Prostate gland (tissue), 2 donors: ENCODE measurements around the gene FOXR1. TPM values are rescaled to one million over a fixed set of nuclear protein-coding genes. Genes with fewer than 3 reads are reported as not detected.

Source experiments
- DNase-seq: peaks from one replicate; pipeline ENCODE4 v3.0.0-alpha.2; 2019; ENCODE audit warnings: low spot score
- H3K27ac ChIP-seq, 2 donors: fragments of 200-600 bp; sonication (generic); 2 replicates each; pipeline ENCODE4 v1.5.1; 2017 to 2019
- H3K27me3 ChIP-seq: fragments of 200-600 bp; sonication (generic); replicated peaks from 2 replicates; pipeline ENCODE4 v1.5.1; 2019; ENCODE audit not compliant: insufficient read depth
- H3K36me3 ChIP-seq, 2 donors: fragments of 200-600 bp; sonication (generic); 1 replicate in 1 of 2; 2 replicates in 1 of 2; pipeline versions ENCODE4 v1.5.1 to v1.8.1; 2017 to 2019
- H3K4me1 ChIP-seq: fragments of 200-600 bp; sonication (generic); replicated peaks from 2 replicates; pipeline ENCODE4 v1.5.1; 2019
- H3K4me3 ChIP-seq, 2 donors: fragments of 200-600 bp; sonication (generic); 2 replicates each; pipeline ENCODE4 v1.5.1; 2017 to 2019
- H3K9me3 ChIP-seq: fragments of 200-600 bp; sonication (generic); 2 replicates; pipeline ENCODE4 v1.5.1; 2017
- CTCF ChIP-seq, 4 experiments: fragments of 200-600 bp in 2 of 4; fragments of 450-650 bp in 2 of 4; sonication (generic) in 2 of 4; IDR thresholded peaks; 1 replicate in 3 of 4; 2 replicates in 1 of 4; pipeline ENCODE4 v1.5.1; 2016 to 2019; ENCODE audit warnings: antibody characterized with exemption in 4 of 4, mild to moderate bottlenecking in 2 of 4, moderate library complexity in 2 of 4
- POLR2A ChIP-seq: fragments of 450-650 bp; IDR thresholded peaks from one replicate; pipeline ENCODE4 v1.6.1; 2016; ENCODE audit warnings: antibody characterized with exemption, mild to moderate bottlenecking
- POLR2AphosphoS5 ChIP-seq: sonication (generic); formaldehyde crosslinking; IDR thresholded peaks from one replicate; pipeline ENCODE4 v1.6.1; 2017; ENCODE audit warnings: antibody characterized with exemption
- WGBS: methylation state at CpG from one replicate; pipeline ENCODE4 v1.1.5; 2018; 5-methylcytosine and 5-hydroxymethylcytosine counted together
- intact Hi-C: fragments of 100-400 bp; cut with DNase I; formaldehyde crosslinking; loops from one replicate; pipeline ENCODE4 v1.14.2; 2022
- microRNA-seq: library from miRNA; unstranded; fragments of <30 nt; microRNA quantifications from one replicate; pipeline ENCODE4, GENCODE V29; 2016
- small RNA-seq, 2 donors: library from RNA; depleted of rRNA; stranded (forward); fragments of <200 nt; gene quantifications; one replicate each; pipeline ENCODE3, GENCODE V24; 2016
- total RNA-seq, 2 donors: library from RNA; depleted of rRNA; stranded (reverse); fragments of >200 nt; gene quantifications; one replicate each; pipeline ENCODE4 v1.1.0, GENCODE V29; 2016

FOXR1 gene
- total RNA-seq, 2 donors from 2014 or later: 1.8 TPM; not detected in 1

- TF ChIP-seq POLR2AphosphoS5 (peak; percentile 75), CTCF (IDR thresholded peaks at IDR 0.05) (peak in 1 of 4 experiments; percentile 4), POLR2A (no peak)
- Histone ChIP-seq H3K4me3 (peak overlapping the region; percentile 68 to 75), H3K9me3 (no peaks in the 10 kb centered on the region), H3K27me3 (no peaks in the 10 kb centered on the region), H3K36me3 (no peaks in the 10 kb centered on the region), H3K27ac (peak overlapping the region; percentile 91 to 93), H3K4me1 (peaks cover 17% of the 10 kb centered on the region)
- intact Hi-C loops: no loop called here
- peak; percentile 48 for DNase-seq
- WGBS: 45% methylated on average over 10 of the region's 10 CpGs
These were observed 57.9 kb downstream of the FOXR1 start for GRCh38 chr11:119029340-119030028.

GRCh38 chr11:119030029-119030328 is 58.4 kb downstream of the FOXR1 start:
- H3K27me3 ChIP-seq: no peaks in the 10 kb centered on the region
- H3K4me1 ChIP-seq: peaks cover 17% of the 10 kb centered on the region
- H3K4me3 ChIP-seq: peak overlapping the region; percentile 68 to 75
- no peak for DNase-seq
- H3K36me3 ChIP-seq: no peaks in the 10 kb centered on the region
- no peaks in the 10 kb centered on the region for H3K9me3 ChIP-seq
- H3K27ac ChIP-seq: peak overlapping the region; percentile 91 to 93
- 3% methylated on average over 13 of the region's 13 CpGs for WGBS
- intact Hi-C loops: no loop called here
- TF ChIP-seq POLR2AphosphoS5 (no peak), CTCF (IDR thresholded peaks at IDR 0.05) (no peak), POLR2A (no peak)

GRCh38 chr11:119030329-119031047 is 58.9 kb downstream of the FOXR1 start, which contains the start of gene SLC37A4:
Gene SLC37A4, minus strand, starts transcription at chr11:119030877.
- H3K4me1 ChIP-seq: peaks cover 17% of the 10 kb centered on the region
- H3K4me3 ChIP-seq: peak within 1 kb of the TSS; percentile 68 to 75
- peak within 1 kb of the TSS; percentile 91 to 93 for H3K27ac ChIP-seq
- H3K36me3 ChIP-seq: no peaks in the 10 kb centered on the region
- H3K9me3 ChIP-seq: no peaks in the 10 kb centered on the region
- no peaks in the 10 kb centered on the region for H3K27me3 ChIP-seq
- DNase-seq: peak; percentile 98
- WGBS: under 1% methylated on average over 64 of the region's 67 CpGs
- intact Hi-C loops: no loop called here
- TF ChIP-seq CTCF (IDR thresholded peaks at IDR 0.05) (peak; percentile 39 to 97 (median 91)), POLR2AphosphoS5 (peak; percentile 98), POLR2A (peak; percentile 77)

Small RNAs within 50 kb of the gene (microRNA-seq; reads per million reads assigned to microRNA genes)
- gene MIR3656: 0.42 reads per million

Small RNAs within 50 kb of the gene (small RNA-seq; reads per million reads assigned to genes)
- gene AP003392.2 (0 reads per million in 2 donors), gene RF00017 (0 reads per million in 2 donors), gene RF00019 (0 reads per million in 2 donors), gene RN7SL688P (0 reads per million in 2 donors)

Other genes starting within 250 kb of the FOXR1 start
- gene DDX6, start 180.6 kb upstream of the FOXR1 start, total RNA-seq: 100 to 1,000 TPM; 122 to 127 TPM
- under 1 TPM in 1 of 2 donors, not detected in 1; 0.17 TPM for gene CXCR5, start 87.9 kb upstream of the FOXR1 start, total RNA-seq
- gene BCL9L, start 45.8 kb upstream of the FOXR1 start, total RNA-seq: 10 to 100 TPM; 46.6 to 56.8 TPM
- gene UPK2, start 15.5 kb upstream of the FOXR1 start, total RNA-seq: not detected
- gene CENATAC, start 26.4 kb downstream of the FOXR1 start, total RNA-seq: 10 to 100 TPM; 19.4 to 44.5 TPM
- 1,000 to 10,000 TPM in 1 of 2 donors, 100 to 1,000 TPM in 1; 949 to 1,730 TPM for gene RPS25, start 46.6 kb downstream of the FOXR1 start, total RNA-seq
- gene TRAPPC4, start 47.0 kb downstream of the FOXR1 start, total RNA-seq: 10 to 100 TPM; 79.8 to 83.5 TPM
- gene SLC37A4, start 59.1 kb downstream of the FOXR1 start, total RNA-seq: 10 to 100 TPM; 36.2 to 58.7 TPM
- gene HYOU1, start 85.4 kb downstream of the FOXR1 start, total RNA-seq: 100 to 1,000 TPM; 115 to 149 TPM
- 10 to 100 TPM; 41.1 to 49.1 TPM for gene VPS11, start 96.1 kb downstream of the FOXR1 start, total RNA-seq
- gene HMBS, start 113.1 kb downstream of the FOXR1 start, total RNA-seq: 10 to 100 TPM in 1 of 2 donors, 1 to 10 TPM in 1; 9.2 to 14.3 TPM
- gene DPAGT1, start 130.1 kb downstream of the FOXR1 start, total RNA-seq: 10 to 100 TPM; 39.6 to 49.6 TPM
- 1 to 10 TPM; 5.1 to 9.0 TPM for gene C2CD2L, start 135.6 kb downstream of the FOXR1 start, total RNA-seq
- gene HINFP, start 149.8 kb downstream of the FOXR1 start, total RNA-seq: 10 to 100 TPM; 22.1 to 41.7 TPM
- under 1 TPM in 1 of 2 donors, not detected in 1; 0.85 TPM for gene ABCG4, start 177.3 kb downstream of the FOXR1 start, total RNA-seq
- gene NLRX1, start 197.0 kb downstream of the FOXR1 start, total RNA-seq: 10 to 100 TPM; 18.8 to 26.1 TPM
- not detected for gene NHERF4, start 213.7 kb downstream of the FOXR1 start, total RNA-seq
- 10 to 100 TPM in 1 of 2 donors, 1 to 10 TPM in 1; 9.8 to 38.8 TPM for gene CBL, start 234.6 kb downstream of the FOXR1 start, total RNA-seq